HFF-Myc (cell line): Measurements from ENCODE around the gene CDH15.

ENCODE experiments used
- DNase-seq: peaks from one replicate; pipeline ENCODE4 v3.0.0-alpha.2; 2011; ENCODE audit warnings: low read depth; ENCODE audit errors: extremely low read depth
- H3K4me3 ChIP-seq: replicated peaks from 2 replicates; pipeline ENCODE4 v1.5.1; 2011; ENCODE audit warnings: low read depth, mild to moderate bottlenecking, control low read depth, low read length
- CTCF ChIP-seq: IDR thresholded peaks from 2 replicates; pipeline ENCODE4 v1.5.1; 2012; ENCODE audit warnings: mild to moderate bottlenecking, low read depth, low read length, control low read depth; ENCODE audit errors: missing control alignments

CDH15 gene

DNA sequence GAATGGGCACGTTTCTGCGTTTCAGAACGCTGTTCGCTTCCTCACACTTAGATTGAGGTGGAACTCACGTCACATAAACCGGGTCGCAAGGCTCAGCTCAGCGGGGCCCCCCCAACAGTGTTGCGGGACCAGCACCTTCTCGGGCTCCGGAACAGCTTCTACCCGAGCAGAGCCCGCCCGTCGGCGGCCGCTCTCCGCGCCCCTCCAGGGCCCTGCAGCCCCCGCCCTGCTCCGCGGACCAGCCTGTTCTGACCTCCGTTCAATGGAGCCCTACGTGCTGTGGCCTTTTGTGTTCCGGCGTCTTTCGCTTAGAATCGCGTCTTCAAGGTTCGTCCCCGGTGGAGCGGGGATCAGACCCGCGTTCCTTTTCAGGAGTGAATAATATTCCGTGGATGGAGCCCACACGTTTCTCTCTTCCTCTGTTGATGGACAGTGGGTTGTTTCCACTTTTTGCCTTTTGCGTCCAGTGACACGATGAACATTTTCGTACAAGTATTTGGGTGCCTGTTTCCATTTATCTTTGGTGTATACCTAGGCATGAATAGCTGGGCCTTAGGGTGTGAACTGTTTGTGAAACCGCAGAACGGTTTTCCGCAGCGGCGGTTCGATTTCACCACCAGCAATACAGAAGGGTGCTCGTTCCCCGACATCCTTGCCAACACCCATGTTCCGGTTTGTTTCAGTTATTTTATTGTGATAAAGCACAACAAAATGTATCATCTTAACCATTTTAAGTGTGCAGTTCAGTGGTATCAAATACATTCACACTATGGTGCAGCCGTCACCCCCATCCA, 31.1 kb downstream of the CDH15 start:
- no peak overlapping the region for H3K4me3 ChIP-seq

DNA sequence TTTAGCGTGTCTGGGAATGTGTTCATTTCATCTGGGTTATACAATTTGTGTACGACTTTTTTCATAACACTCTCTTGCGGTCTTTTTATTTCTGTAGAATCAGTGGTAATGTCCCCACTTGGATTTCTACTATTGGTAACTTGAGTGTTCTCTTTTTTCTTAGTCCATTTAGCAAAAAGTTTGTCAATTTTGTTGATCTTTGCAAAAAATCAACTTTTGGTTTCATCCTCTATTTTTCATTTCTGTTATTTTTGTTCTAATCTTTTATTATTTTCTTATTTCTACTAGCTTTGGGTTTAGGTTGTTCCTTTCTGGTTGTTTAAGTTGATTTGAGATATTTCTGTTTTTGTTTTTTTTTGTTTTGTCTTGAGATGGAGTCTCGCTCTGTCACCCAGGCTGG, 36.4 kb downstream of the CDH15 start:
- no peak for TF ChIP-seq CTCF
- no peak overlapping the region for H3K4me3 ChIP-seq
- no peak for DNase-seq

More for the DNA sequence above, 31.1 kb downstream of the CDH15 start:
- no peak for TF ChIP-seq CTCF
- no peak for DNase-seq

DNA sequence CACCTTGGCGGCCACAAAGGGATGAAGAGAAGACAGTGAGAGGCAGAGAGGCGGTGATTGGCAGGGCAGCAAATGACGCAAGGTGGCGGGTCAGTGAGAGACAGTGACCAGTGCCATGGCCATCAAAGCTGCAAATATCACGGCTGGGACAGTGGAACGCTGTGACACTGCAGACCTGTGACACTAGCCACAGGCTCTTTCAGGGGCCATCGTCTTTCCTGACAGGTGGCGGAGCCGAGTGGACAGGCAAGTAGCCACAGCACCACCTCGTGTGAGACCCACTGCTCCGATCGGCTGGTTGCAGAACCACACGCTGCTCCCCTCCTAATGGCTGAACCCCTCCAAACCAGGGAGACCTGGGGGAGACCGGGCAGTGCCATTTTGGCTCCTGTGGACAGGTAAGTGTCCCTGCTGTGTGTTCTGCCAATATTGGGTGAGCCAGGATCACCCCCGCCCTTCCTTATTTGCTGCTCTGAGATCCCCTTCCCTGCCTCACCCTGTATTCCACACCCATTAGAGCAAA, 38.0 kb downstream of the CDH15 start:
- H3K4me3 ChIP-seq: no peak overlapping the region
- no peak for TF ChIP-seq CTCF
- no peak for DNase-seq

DNA sequence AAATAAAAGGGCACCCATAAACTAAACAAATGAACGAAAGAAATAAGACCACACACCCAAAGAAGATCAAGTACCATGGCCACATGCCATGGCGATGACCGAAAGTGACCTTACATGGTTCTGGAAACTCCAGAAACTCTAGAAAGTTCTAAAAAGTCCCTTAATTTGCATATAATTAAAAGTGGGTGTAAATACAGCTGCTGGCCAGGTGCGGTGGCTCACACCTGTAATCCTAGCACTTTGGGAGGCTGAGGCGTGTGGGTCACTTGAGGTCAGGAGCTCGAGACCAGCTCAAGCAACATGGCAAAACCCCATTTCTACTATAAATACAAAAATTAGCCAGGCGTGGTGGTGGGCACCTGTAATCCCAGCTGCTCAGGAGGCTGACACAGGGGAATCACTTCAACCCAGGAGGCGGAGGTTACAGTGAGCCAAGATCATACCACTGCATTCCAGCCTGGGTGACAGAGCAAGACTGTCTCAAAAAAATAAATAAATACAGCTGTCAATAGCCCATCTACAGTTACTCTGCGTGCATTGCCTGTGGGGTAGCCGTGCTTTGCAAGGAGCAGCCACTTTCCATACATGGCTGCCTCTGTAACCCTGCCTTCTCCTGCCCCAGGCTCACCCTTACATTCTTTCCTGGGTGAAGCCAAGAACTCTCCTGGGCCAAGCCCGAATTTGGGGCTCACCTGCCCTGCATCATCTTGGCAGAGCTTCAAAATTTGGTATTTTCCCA, 38.8 kb downstream of the CDH15 start:
- H3K4me3 ChIP-seq: no peak overlapping the region
- TF ChIP-seq CTCF: no peak
- DNase-seq: no peak

DNA sequence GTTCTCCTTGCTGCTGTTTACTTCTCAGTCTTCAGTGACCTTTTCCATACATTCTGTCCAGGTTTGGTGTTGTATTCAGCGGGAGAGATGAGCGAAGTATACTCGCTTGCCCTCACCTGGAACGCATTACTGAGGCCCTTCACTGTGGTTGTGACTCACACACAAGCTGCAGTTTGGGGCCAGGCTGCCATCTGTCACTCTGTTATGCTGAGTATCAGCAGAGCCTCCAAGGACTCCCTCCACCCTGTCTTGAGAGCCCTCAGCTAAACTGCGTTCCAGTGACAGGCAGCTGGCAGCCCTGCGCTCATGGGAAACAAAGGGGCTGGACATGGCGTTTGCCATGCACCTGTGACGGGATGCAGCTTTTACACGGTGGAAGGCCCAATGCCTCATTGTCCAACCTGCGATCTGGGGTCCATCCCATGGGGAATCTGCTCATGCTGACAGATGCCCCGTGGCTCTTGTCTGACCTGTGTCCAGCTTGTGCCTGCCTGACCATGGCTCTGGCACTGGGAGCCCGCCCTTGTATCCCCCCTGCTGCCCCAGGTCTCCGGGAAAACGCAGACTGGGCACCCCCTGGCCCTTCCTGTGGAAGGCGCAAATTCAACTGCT, 39.5 kb downstream of the CDH15 start:
- H3K4me3 ChIP-seq: no peak overlapping the region
- no peak for TF ChIP-seq CTCF
- DNase-seq: peak; percentile 69

DNA sequence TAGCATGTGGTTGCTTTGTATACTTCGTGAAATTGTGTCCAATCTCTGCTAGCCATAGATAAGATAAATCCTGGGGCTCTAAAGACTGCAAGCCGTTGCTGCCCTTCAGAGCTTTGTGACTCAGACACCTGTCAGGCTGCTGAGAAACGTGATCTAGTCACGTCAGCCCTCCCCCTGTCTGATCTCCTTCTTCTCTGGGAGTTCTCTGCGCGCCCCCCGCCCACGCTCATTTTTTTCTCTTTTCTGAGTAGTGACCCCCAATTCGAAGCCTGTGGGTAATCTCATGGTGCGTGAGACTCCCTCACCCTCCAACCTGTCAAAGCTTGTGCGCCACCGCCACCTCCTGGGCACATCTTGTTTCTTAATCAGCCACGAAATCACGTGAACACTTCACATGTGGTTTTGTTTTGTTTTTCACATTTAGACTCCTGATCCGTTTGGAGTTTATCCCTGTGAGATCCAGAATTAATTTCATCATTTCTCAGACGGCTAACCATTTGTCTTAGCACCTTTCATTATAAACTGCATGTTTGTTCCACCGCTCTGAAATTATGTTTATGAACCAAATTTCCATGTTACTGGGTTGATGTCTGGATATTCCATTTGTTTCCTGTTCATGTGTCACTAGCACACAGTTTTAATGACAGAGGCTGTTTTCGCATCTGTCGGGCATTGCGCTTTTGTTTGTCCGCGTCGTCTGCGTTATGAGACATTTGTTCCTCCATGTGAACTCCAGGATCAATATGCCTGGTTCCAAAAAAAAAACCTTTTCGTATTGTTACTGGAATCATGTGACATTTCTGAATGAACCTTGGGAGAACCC, 45.0 kb downstream of the CDH15 start:
- TF ChIP-seq CTCF: peak; percentile 66
- DNase-seq: peak; percentile 52
- peak overlapping the region; percentile 96 for H3K4me3 ChIP-seq
